ENCODE measurements around the gene POLR3E.
"Not testable (repeated sequence)": the region's sequence is repeated elsewhere in the genome, so short reads cannot be mapped to it uniquely, and the experiment has no call there.

Gene POLR3E

GRCh38 chr16:22335668-22336246 lies 38.5 kb downstream of the POLR3E start:
- DNase-seq = no peak

GRCh38 chr16:22336581-22336980 lies 39.4 kb downstream of the POLR3E start:
- no peak for DNase-seq

DNA sequence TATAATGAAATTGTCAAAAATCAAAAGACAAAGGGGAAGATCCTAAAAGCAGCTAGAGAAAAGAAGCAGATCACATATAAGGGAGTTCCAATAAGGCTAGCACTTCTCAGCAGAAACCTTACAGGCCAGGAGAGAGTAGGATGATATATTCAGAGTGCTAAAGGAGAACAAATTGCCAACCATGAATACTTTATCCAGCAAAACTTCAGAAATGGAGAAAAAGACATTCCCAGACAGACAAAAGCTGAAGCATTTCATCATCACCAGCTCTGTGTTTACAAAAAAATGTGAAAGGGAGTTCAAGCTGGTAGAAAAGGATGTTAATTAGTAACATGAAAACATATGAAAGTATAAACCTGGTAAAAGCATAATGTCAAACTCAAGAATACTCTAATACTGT lies 39.8 kb downstream of the POLR3E start:
- no peak for DNase-seq

DNA sequence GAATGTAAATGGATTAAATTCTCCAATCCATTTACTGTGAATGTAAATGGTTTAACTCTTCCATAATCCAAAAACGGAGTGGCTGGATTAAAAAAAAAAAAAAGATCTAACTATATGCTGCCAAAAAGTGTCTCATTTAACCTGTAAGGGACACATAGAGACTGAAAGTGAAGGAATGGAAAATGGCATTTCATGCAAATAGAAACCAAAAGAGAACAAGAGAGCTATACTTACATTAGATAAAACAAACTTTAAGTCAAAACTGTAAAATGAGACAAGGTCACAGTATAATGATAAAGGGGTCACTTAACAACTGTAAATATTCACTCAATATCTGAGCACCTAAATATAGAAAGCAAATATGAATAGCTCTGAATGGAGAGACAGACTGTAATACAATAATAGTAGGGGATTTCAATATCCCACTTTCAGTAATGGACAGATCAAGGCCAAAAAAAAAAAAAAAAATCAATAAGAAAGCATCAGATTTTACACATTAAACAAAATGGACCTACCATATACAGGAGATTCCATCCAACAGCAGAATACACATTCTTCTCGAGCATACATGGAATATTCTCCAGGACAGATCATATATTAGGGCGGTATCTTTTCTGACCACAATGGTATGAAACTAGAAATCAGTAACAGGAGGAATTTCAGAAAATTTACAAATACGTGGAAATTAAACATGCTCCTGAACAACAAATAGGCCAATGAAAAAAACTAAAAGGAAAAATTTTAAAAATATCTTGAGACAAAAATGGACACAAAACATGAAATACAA lies 40.8 kb downstream of the POLR3E start:
- DNase-seq = no peak

- no peak for DNase-seq
Observed at GRCh38 chr16:22340945-22341344, 43.7 kb downstream of the POLR3E start.

- DNase-seq = no peak
Observed at GRCh38 chr16:22342082-22342481, 44.9 kb downstream of the POLR3E start.

DNA sequence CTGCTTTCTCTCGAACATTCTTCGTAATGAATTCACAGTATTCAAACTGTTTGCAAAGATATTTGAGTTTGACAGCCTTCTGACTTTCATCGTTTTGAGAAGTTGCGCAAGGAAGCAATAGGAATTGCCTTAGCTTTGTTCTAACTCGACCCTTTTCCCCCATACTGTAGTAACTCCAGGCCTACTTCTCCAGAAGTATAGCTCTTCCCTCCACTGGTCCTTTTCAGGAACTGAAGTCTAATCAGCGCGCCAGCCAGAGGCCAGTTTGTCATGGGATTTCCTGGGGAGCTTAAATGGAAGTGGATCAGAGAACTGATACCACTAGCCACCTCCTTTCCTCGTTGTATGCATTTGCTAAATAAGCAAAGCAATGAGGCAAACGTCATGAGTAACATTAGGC lies 49.3 kb downstream of the POLR3E start:
- peak; percentile 88 to 93 for DNase-seq

- no peak for DNase-seq
Observed at GRCh38 chr16:22347100-22347820, 50.1 kb downstream of the POLR3E start.

DNA sequence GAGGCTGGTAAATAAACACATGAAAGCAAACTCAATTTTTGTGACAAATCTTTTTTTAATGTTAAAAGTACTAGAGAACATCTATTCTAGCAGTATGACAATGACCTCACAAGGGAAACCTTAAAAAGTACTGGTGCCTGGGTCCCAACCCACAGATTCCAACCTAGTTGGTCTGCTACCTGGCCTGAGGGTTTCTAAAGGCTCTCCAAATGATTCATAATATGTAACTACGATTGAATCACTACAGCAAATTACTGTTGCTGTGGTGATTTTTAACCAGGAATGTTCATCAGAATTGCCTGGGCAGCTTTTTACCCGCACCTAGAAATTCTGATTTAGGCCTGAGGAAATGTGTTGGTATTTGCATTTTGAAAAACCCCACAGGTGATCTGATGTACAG lies 51.1 kb downstream of the POLR3E start:
- DNase-seq = no peak

- DNase-seq = not testable (repeated sequence)
Observed at GRCh38 chr16:22351017-22351416, 53.8 kb downstream of the POLR3E start.

DNA sequence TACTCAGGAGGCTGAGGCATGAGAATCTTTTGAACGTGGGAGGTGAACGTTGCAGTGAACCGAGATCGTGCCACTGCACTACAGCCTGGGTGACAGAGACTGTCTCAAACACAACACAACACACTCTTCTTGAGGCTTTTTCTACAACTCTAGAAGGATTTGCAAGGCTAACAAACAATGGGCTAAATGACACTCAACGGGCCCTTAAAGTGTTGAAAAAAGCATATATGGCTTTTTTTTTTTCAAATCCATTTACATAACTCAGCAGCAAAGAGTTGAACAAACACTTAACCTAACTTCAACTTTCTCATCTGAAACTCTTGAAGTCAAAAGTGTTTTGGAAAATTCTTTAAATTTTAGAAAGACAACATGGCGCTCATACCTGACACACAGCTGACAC lies 54.9 kb downstream of the POLR3E start:
- DNase-seq = no peak

GRCh38 chr16:22352723-22353122 lies 55.5 kb downstream of the POLR3E start:
- no peak for DNase-seq

- peak; percentile 87 to 88 for DNase-seq
Observed at GRCh38 chr16:22353191-22353919, 56.1 kb downstream of the POLR3E start.

GRCh38 chr16:22353933-22354541 lies 56.8 kb downstream of the POLR3E start:
- DNase-seq = peak in 1 of 2 donors; percentile 19

DNA sequence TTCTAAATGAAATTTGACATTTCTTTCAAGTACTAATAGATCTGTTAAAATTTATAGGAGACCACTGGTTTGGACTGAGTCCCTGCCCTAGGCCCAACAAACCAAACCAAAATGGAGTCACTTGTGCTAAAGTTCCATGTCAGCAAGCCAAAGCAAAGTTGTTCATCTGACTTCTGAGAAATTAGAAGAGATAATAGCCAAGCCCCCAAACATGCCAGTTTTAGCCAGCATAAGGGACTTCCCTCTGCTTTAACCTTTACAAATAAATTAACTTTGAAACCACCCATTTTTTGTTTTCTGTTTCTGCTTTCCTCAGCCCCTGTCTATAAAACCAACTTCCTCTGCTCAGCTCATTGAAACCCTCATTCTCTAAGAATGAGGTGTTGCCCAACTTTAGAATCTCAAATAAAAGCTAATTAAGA lies 58.3 kb downstream of the POLR3E start:
- peak; percentile 40 to 70 for DNase-seq

GRCh38 chr16:22356930-22357634 lies 59.9 kb downstream of the POLR3E start:
- DNase-seq = no peak

GRCh38 chr16:22357635-22357971 lies 60.4 kb downstream of the POLR3E start:
- DNase-seq = no peak

- no peak for DNase-seq
Observed at GRCh38 chr16:22358000-22358399, 60.8 kb downstream of the POLR3E start.

DNA sequence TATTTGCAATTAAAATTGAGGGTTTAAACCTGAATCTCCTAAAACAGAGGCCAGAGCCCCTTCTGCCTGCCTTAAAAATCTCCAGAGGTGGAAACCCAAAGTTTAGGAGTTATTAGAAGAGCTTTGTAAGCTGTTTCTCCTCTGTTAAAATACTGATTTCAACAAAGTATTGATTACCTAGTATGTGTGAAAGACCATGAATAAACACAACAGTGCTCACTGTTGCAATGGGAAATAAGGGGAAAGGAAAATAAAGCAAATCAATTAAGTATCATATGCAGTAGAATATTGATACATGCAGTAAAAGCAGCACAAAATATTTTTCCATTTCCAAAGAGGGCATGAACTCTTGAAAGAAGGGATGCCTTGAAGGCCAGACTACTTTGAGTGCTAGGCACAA lies 62.5 kb downstream of the POLR3E start:
- DNase-seq = no peak

DNA sequence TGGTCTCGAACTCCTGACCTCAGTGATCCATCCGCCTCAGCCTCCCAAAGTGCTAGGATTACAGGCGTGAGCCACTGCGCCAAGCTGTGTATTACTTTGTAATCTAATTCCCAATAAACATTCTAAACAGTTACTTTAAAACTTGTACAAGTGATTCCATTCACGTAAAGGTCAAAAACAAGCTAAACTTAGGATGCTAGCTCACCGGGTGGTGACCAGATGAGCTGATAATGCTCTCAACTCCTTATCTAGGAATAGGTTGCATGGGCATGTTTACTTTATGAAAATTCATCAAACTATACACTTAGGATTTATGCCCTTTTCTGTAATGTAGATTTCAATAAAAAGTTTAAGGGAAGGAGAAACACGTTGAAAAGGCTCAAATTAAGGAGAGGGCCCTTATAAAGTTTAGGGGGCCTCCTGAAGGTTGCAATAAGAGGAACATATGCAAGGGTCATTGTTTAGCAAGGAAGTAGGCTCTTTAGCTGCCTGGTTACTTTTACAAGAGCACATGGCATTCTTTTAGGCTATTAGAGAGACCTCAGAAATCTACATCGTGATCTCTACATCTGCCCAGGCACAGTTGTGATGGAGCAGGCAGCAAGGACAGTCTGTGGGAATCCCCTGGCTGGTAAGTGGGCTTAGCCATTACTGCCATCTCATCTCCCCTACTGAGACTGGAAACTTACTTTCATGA lies 63.9 kb downstream of the POLR3E start:
- DNase-seq = no peak

GRCh38 chr16:22364241-22364640 lies 67.0 kb downstream of the POLR3E start:
- peak; percentile 60 to 72 for DNase-seq

Measured in inflammatory macrophage (primary cell).